Activated CD8-positive, alpha-beta memory T cell treated with anti-CD3 and anti-CD28 coated beads, Interleukin-2, amount 50 U/mL, for 24 hours (primary cell): ENCODE data around the gene MRPL50.
"Not testable (repeated sequence)": the region's sequence is repeated elsewhere in the genome, so short reads cannot be mapped to it uniquely, and the experiment has no call there.

Experiments
- DNase-seq: peaks from one replicate; pipeline ENCODE4 v3.0.0-alpha.2; 2020; ENCODE audit errors: extremely low read depth

Gene MRPL50

DNA sequence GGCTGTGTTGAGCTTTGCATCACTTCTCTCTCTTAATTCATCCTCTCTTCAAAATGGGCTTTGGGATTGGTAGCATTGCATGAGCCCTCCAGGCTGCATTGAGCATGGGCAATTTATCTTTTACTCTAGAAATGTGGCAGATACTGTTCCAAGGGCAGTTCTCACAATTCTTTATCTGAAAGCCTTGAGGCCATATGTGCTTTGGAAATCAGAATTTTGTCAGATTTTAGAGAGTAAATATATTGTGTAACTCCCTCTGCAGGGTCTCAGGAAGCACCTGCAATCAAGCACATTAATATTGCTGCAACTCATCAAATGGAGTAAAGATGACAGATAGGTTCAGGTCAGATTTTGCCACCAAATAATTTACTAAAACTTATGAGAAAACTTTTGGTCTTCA, 19.6 kb upstream of the MRPL50 start:
- no peak for DNase-seq

DNA sequence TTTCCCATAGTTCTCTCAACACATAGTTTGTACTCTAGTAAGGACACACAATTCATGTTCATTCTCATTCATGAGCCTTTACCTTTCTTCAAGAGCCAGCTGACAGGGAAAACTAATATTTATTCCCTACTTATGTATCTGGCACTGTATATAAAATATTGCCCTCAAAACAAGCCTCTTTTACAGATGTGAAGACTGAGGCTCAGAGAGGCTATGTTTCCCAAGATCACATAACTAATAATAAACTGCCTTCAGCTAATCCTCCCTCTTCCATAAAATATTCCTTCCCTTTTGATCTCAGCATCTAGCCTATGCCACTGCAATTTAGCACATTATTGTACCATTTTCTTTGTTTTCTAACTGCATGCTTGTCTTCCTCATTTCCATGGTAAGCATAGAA, 19.0 kb upstream of the MRPL50 start:
- DNase-seq: no peak

DNA sequence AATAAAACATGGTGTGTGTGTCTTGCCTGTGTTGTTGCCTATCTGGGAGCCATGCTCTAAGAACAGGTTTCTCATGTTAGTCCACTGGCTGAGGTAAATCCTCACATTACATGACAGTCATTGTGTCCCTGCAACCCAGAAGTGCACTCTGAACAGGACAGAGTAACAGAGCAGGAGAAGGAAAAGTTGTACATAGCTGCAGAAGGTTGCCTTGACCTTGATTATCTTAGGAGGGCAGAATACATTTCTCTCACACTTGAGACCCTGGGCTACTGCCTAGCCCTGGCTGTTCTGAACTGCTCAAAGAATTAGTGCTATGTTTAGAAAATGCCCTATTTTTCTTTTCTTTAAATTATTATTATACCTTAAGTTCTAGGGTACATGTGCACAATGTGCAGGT, 17.2 kb upstream of the MRPL50 start:
- no peak for DNase-seq

- DNase-seq: no peak
These were observed 16.4 kb upstream of the MRPL50 start for GRCh38 chr9:101414839-101415238.

- no peak for DNase-seq
These were observed 10.7 kb upstream of the MRPL50 start for GRCh38 chr9:101409079-101409477.

GRCh38 chr9:101408374-101409078, 10.1 kb upstream of the MRPL50 start:
- no peak for DNase-seq

DNA sequence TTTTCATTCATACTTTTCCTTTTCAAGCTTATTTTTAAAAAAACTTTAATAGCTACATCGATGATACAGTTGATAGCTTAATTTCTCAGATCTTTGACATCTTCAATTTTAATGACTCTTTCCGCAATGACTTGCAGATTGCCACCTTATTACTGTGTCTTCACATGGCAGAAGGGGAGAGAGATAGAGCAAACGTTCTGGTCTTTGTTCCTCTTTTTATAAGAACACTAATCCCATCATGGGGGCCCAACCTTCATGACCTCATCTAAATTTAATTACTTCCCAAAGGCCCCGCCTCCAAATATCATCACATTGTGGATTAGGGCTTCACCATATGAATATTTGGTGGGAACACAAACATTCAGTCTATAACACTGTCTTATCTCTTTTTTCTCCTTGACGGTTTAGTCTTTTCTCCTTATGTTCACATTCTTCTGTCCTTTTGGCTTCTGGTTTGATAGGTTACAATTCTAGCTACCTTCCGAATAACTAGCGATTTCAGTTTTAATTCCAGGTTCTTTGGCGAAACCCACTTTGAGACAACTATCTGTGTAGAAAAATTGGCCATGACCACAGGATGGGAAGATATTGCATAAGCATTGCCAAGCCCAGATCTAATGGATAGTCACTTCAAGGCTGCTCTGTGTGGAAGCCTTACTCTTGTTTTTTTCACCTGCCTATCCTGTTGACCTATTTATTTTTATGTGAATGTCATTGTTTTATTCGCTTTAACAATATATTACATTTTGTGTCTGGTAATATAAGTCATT, 5.3 kb upstream of the MRPL50 start:
- DNase-seq: no peak

GRCh38 chr9:101400120-101400519, 1.7 kb upstream of the MRPL50 start:
- DNase-seq: no peak

DNA sequence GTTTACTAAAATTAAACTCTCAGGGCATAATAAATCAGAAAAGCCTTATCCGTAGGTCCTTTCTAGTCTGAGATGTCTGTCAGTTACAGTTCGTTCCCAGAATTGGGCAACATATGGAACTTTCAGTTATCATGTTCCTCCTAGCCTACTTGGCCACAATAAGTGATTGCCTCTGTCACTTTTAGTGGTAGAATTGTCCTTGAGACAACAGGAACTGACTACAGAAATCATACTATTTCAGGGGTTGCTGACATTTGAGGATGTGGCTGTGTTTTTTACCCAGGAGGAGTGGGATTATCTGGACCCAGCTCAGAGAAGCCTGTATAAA, 1.2 kb upstream of the MRPL50 start:
- DNase-seq: no peak

DNA sequence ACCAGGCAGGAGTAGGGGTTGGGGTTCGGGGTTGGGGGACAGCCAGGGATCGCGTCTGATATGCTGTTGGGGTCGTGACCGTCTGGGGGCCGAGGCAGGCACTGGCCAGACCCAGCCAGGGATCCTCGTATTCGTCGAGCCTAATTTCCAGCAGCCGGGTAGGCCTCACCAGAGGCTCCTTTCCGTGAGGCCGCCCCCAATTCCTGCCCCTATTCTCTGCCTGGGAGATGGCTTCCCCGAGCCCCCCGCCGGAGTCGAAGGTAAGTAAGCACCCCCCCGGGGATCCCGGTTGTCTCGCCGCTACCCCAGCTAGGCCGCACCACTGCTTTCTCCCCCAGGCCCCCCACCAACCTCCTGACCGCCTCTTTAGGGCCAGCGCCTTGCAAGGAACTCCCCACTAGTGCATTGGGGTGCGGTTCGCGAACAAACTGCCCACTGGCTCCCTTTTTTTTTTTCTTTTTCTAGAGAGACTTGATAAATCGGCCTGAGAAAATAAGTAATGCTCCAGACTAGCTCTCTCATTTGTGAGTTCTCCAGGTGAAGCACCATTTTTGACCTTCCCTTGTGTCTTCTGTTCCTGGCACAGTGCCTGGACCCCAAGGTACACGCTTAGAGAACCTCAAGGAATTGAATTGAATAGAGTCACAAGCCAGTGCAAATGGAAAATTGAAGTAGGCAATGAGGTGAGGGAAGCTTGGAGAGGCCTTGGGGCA, 668 bp upstream of the MRPL50 start:
- DNase-seq: no peak

- no peak for DNase-seq
These were observed 711 bp downstream of the MRPL50 start for GRCh38 chr9:101397746-101398067.

- DNase-seq: no peak
These were observed 3.7 kb downstream of the MRPL50 start for GRCh38 chr9:101394687-101395086.

DNA sequence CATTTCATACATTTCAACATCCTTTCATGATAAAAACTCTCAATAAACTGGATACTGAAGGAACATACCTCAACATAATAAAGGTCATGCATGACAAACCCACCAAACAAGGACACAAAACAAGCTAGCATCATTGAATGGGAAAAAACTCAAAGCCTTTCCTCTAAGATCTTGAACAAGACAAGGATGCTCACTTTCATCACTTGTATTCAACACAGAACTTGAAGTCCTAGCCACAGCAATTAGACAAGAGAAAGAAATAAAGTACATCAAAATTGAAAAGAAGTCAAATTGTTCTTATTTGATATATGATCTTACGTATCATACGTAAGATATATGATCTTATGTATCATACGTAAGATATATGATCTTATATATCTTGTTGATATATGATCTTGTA, 5.3 kb downstream of the MRPL50 start:
- DNase-seq: no peak

DNA sequence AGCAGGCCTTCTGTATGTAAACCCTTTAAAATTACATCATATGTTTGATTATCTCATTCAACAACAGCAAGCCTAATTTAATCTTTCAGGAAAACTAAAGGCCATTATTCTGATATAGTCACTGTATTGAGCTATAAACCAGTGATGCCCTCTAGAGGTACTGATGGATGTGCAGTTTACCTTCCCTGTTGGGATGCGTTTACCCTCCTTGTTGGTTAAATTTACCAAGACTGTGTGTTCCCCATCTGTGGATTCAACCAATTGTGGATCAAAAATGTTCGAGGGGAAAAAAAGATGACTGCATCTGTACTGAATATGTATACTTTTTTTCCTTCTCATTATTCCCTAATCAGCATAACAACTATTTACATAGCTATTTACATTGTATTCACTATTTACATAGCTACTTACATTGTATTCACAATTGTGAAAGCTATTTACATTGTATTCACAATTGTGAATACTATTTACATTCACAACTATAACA, 9.9 kb downstream of the MRPL50 start:
- DNase-seq: no peak

GRCh38 chr9:101387871-101388506, 10.4 kb downstream of the MRPL50 start:
- no peak for DNase-seq

GRCh38 chr9:101384873-101385536, 13.4 kb downstream of the MRPL50 start, which contains the start of gene BAAT:
Gene BAAT (minus strand): TSS chr9:101385006. CDS start chr9:101371404, 13,602 bp downstream.
- not testable (repeated sequence) for DNase-seq

DNA sequence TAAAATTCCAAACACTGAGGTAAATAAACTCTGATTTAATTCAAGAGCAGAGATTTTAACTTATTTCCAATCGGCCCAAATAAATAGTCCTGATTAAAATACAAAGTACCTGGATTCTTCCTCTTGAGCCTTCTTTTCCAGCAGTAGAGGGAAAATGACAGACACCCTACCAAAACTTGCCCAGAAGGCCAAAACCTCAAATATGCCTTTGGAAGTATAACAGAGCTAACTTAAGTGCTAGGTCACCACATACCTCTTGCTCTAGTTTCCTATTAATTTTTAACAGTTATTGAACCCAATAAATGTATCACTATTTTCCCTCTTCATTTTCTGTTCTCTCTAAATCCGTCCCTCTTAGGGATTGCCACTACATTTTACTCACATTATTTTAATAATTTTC, 15.1 kb downstream of the MRPL50 start:
- no peak for DNase-seq

GRCh38 chr9:101381833-101382342, 16.5 kb downstream of the MRPL50 start:
- DNase-seq: no peak

- no peak for DNase-seq
These were observed 17.3 kb downstream of the MRPL50 start for GRCh38 chr9:101381118-101381517.

- no peak for DNase-seq
These were observed 18.1 kb downstream of the MRPL50 start for GRCh38 chr9:101380295-101380694.

- no peak for DNase-seq
These were observed 22.1 kb downstream of the MRPL50 start for GRCh38 chr9:101376111-101376848.
